ENCODE measurements around the gene MAPK14.

MAPK14 gene

GRCh38 chr6:36138667-36139066 lies 111.1 kb downstream of the MAPK14 start:
- DNase-seq (ENCODE audit: low read depth) = no peak

GRCh38 chr6:36139431-36139830 lies 111.8 kb downstream of the MAPK14 start:
- no peak for DNase-seq (ENCODE audit: low read depth)

GRCh38 chr6:36139991-36140710 lies 112.5 kb downstream of the MAPK14 start:
- no peak for DNase-seq (ENCODE audit: low read depth)

- DNase-seq (ENCODE audit: low read depth) = no peak
These were observed 113.5 kb downstream of the MAPK14 start for GRCh38 chr6:36141091-36141490.

- no peak for DNase-seq (ENCODE audit: low read depth)
These were observed 114.4 kb downstream of the MAPK14 start for GRCh38 chr6:36141961-36142360.

DNA sequence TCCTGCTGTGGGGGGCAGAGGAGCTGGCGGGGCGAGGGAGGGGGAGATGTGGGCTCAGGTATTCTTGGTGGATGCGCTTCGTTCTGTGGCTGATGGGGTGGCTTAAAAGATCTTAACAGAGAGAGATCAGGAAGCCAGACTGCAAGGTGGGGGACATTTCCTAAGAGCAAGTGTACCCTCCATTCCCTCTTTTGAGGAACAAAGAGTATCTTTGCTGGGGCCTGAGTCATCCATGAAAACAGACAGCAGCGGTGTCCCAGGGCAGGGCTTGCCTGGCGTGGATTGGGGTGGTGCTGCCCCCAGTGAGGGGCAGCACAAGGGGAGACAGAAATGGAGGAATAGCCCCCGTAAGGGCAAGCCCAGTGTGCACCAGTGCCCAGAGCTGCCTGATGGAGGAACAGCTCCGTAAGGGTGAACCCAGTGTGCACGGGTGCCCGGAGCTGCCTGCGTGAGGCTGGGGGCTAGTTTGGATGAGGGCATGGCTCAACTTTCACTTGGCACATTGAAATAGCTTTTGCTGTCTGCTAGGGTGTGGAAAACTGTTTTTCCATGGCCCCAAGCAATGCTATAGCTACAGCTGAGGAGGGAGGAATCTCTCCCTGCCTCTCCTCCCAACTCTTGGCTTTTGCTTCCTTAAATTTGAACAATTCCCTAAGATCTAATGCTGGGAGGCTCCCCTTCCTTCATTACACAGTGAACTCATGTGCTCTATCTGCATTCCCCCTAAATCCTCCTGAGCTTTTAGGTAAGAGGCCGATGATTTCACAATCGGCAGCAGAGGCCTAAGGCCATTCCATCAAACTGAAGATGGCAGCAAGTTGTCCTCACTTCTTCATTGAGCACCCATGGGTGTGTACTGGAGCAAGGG lies 115.6 kb downstream of the MAPK14 start:
- no peak for DNase-seq (ENCODE audit: low read depth)

GRCh38 chr6:36145495-36145894 lies 117.9 kb downstream of the MAPK14 start:
- no peak for DNase-seq (ENCODE audit: low read depth)

DNA sequence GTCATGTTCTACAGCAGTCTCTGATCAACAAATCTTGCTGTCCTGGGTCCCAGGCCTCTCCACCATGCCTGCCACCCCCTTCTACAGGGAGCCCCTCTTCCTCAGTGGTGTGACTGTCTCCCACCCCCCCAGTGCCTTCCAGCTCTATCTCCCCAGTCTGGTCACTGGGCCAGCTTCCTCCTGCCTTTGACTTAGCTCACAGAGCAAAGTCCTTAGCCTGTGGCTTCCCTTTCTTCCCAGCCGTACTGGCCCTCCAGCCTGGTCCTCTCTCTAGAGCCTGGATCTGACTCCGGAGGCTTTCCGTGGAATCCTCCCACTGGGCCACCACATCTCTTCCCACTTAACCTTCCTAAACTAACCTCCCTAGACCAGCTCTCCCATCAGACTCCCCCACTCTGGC lies 119.7 kb downstream of the MAPK14 start:
- no peak for DNase-seq (ENCODE audit: low read depth)

DNA sequence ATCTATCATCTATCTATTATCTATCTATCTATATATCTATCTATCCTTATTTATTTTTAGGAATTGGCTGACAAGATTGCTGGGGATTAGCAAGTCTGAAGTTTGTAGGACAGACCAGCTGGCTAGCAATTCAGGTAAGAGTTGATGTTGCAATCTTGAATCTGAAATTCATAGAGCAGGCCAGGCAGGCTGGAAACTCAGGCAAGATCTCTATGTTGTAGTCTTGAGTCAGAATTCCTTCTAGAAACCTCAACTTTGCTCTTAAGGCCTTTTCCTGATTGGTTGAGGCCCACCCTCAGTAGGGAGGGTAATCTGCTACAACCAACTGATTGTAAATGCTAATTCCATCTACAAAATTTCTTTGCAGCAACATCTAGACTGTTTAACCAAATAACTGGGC lies 121.9 kb downstream of the MAPK14 start:
- no peak for DNase-seq (ENCODE audit: low read depth)

- DNase-seq (ENCODE audit: low read depth) = no peak
These were observed 122.7 kb downstream of the MAPK14 start for GRCh38 chr6:36150283-36150682.

DNA sequence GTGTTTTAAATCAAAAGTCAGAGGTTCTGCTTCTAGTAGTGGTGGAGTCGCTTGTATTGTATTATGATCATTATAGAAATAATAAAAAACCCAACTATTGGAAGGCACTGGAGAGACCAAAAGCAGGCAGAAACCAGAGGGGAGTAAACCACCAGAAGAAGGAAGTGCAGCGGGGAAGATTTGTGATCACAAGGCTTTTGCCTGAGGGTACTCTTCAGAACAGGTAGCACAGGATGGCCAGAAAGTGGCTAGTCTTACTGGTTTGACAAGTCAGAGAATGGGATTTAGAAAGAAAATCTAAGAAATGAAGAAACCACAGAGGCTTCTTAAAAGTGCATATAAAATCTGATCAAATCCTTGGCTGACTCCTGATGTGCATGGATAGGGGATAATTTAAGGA lies 126.7 kb downstream of the MAPK14 start:
- DNase-seq (ENCODE audit: low read depth) = no peak

GRCh38 chr6:36155662-36156061 lies 128.1 kb downstream of the MAPK14 start:
- DNase-seq (ENCODE audit: low read depth) = no peak

GRCh38 chr6:36160147-36160760 lies 132.6 kb downstream of the MAPK14 start:
- no peak for DNase-seq (ENCODE audit: low read depth)
